GM21786 (cell line): ENCODE data around the gene ACTG1.
"Not testable (repeated sequence)": the region's sequence is repeated elsewhere in the genome, so short reads cannot be mapped to it uniquely, and the experiment has no call there.

ENCODE experiments used
- ATAC-seq: cut with Tn5 transposase; IDR thresholded peaks from one replicate; pipeline ENCODE4 v1.9.1; 2021; ENCODE audit not compliant: unreplicated experiment

Gene ACTG1

GRCh38 chr17:81533339-81534141 is 20.9 kb upstream of the ACTG1 start:
- ATAC-seq, result no peak

DNA sequence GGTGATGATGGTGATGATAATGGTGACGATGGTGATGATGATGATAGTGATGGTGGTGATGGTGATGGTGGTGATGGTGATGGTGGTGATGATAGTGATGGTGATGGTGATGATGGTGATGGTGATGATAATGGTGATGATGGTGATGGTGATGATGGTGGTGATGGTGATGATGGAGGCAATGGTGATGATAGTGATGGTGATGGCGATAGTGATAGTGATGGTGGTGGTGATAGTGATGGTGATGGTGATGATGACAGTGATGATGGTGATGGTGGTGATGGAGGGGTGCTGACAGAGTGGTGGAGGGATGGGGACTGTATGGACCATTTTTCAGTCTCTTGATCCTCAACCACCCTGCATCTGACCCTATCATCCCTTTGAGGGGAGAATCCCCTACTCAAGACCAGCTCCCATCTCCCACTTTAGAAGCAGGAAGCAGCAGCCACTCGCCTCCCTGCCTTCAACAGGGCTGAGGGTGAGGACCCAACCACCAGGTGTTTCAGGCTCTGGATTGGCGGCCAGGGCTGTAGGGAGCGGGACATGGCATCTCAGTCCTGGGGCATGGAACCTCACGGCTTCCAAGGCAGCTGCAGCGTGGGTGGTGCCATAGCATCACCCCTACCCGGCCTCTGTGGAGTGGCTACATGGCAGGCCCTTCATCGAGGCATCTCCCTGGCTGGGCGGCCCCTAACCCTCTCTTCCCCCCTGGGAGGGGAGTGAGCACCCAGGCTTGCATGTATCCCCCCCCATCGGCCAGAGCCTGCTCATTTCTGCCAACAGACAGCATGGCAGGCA is 20.1 kb upstream of the ACTG1 start:
- ATAC-seq, result no peak

DNA sequence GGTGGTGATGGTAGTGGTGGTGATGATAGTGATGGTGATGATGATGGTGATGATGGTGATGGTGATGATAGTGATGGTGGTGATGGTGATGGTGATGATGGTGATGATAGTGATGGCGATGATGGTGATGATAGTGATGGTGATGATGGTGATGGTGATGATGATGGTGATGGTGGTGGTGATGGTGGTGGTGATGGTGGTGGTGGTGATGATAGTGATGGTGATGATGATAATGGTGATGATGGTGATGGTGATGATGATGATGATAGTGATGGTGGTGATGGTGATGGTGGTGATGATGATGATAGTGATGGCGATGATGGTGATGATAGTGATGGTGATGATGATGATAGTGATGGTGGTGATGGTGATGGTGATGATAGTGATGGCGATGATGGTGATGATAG is 19.4 kb upstream of the ACTG1 start:
- ATAC-seq, result not testable (repeated sequence)

- not testable (repeated sequence) for ATAC-seq
Observed at GRCh38 chr17:81531013-81531412, 18.4 kb upstream of the ACTG1 start.

DNA sequence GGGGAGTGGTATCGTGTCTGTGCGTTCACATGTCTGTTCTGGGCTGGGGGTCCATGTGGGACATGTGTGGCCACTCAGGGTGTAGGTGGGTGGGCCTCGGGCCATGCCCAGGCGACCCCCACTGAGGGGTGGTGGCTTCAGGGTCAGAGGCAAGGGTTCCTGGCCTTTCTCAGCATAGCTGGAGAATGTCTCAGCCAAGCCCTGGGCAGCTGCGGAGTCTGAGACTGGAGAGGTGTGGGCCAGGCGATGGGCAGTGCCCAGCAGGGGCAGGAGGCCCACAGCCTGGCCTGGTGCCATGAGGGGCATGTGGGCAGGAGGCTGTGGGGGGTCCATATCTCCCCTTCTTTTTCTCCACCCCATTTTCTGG is 16.8 kb upstream of the ACTG1 start:
- ATAC-seq, result no peak

- ATAC-seq, result no peak
Observed at GRCh38 chr17:81528651-81529436, 16.2 kb upstream of the ACTG1 start.

DNA sequence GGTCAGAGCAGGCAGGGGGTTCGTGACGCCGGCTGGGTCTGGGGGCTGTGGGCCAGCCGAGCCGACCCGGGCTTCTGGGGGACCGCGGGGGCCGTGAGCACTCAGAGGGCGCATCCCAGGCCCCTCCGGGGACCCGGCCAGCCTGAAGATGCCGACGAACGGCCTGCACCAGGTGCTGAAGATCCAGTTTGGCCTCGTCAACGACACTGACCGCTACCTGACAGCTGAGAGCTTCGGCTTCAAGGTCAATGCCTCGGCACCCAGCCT is 15.7 kb upstream of the ACTG1 start:
- no peak for ATAC-seq

DNA sequence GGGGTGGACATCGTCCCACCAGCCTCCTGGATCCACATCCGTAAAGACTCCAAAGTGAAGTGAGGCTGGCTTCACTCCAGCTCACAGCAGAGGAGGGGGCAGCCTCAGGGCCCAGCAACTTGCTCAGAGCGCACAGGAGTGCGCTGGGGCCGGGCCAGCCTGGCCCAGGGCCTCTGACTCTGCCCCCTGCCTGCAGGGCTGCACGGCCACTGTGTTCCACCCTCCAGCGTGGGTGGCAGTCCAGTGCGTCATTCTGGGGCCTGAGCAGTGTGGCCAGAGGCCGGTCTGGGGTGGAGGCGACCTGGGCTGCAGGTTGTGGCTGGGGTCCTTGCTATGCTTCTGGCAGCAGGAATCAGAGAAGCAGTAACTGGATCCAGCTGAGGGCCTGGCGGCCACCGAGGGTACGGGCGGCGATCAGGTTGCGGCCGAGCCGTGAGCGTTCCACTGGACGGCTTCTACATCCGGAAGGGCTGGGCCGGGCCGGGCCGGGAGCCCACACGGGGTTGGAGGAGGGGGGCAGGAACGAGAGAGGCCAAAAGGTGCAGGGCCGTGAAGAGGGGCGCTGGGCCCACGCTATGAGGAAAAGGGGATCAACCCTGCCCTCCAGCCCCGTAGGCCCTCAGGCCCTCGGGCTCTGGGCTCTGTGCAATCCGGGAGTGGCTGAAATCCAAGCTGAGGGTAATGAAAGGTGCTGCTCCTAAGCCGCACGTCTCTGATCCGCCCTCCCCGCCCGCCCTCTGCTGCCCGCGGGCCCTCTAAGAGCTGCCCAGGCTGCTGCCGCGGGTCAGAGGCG is 15.2 kb upstream of the ACTG1 start, which contains the start of gene FSCN2:
TSS of gene FSCN2 (plus strand) at position 787 of the 793 bp plus-strand sequence. CDS start 155 bp downstream, outside the sequence.
- ATAC-seq, result no peak

DNA sequence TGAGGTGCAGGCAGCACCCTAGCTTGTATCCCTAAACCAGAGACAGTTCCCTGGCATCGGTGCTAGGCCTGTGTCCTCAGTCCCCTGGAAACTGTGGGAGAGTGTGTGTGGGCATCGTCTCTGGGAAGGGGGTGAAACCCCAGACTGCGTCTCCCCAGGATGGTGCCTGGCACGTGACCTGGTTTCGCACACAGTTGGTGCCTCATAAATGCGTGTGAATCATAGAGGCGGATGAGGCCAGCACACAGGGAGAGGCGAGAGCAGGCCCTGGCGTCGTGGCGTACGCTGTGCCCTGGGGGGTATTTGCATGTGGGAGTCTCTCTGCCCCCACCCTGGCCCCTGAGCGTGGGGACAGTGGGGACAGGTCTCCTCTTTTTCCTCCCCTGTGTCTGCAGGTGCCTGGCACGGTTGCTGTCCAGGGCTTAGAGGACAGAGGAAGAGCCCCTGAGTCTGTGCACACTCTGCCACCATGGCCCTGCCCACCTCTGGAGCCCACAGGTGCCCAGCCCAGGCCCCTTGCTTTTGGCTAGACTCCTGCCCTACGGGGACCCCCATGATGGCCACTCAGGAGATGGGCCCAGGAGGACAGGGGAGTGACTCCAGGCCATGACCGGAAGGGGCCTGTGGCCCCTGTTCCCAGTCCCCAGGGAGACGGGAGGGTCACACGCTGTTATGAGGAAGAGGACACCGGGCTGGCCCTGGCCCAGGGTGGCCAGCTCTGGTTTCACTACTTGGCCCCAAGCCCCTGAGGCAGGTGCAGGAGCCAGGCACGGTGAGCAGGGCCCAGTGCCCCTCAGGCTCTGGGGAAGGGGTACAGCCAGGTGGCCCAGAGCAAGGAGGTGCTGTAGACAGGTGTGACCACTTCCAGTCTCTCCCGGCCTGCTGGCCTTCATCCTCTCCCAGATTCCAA is 14.3 kb upstream of the ACTG1 start:
- no peak for ATAC-seq

GRCh38 chr17:81524865-81525159 is 12.2 kb upstream of the ACTG1 start:
- ATAC-seq, result no peak

GRCh38 chr17:81524039-81524864 is 11.7 kb upstream of the ACTG1 start:
- no peak for ATAC-seq

DNA sequence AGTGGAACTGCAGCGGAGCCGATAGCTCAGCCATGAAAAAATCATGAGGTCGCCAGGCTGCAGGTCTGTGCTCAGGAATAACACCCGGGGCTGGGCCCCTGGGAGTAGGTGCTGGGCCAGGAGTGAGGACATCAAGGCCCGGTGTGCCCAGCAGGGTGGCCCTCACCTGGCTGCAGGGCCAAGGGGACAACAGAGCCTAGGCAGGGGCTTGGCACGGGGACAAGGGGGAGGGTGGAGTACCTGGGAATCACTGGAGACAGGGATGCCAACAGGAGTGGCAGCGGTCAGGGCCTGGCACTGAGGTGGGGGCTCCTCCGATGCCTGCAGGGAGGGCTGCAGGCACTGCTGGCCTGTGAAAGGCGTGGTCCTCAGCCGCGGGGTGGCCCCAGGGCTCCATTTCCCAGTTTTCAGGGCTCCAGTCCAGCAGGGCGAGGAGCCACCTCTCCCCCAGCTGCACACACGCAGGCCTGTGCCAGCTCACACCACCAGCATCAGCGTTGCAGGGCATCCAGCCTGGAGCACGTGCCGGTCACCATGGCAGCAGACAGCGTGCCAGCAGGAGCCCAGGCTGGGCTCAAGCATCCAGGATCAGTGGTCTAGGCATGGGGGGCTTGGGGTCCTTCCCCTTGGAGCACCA is 10.9 kb upstream of the ACTG1 start:
- no peak for ATAC-seq

DNA sequence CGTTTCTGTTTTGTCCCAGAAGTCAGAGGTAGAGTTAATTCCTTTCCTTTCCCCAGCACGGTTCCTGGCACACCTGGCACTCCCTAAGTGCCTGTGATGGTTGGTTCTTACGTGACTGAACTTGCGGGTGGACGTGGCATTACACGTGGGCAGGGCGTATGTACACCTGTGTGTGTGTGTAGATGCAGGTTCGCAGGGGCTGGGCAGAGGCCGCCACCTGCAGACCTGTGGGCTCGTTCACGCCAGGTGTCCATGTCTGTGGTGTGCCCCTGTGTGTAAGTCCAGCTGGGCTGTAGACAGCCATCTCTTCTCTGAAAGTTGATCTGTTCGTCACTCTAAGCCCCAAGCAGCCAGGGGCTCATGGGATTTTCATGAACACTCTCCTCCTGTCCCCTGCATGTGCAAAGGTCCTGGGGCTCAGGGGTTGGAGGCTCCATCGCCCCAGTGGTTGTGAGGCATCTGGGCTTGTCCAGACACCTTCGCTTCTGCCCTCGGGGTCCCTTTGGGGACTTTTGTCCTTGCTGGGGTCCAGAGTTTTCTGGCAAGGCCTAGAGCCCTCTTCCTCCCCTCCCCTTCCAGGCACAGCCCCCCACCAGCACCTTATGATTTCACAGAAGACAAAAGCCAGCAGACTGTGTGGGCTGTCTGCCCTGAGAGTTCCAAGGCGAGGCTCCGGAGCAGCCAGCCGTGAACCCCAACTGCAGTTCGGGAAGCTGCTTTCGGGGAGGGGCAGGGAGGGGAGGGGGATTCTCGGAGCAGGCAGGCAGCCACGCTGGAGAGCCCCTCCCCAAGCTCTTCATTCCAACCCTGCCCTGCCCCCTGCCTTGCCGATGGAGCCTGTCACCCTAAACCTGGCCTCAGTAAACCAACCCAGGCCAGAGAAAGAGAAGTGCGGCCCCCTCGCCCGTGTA is 10.1 kb upstream of the ACTG1 start:
- ATAC-seq, result no peak

DNA sequence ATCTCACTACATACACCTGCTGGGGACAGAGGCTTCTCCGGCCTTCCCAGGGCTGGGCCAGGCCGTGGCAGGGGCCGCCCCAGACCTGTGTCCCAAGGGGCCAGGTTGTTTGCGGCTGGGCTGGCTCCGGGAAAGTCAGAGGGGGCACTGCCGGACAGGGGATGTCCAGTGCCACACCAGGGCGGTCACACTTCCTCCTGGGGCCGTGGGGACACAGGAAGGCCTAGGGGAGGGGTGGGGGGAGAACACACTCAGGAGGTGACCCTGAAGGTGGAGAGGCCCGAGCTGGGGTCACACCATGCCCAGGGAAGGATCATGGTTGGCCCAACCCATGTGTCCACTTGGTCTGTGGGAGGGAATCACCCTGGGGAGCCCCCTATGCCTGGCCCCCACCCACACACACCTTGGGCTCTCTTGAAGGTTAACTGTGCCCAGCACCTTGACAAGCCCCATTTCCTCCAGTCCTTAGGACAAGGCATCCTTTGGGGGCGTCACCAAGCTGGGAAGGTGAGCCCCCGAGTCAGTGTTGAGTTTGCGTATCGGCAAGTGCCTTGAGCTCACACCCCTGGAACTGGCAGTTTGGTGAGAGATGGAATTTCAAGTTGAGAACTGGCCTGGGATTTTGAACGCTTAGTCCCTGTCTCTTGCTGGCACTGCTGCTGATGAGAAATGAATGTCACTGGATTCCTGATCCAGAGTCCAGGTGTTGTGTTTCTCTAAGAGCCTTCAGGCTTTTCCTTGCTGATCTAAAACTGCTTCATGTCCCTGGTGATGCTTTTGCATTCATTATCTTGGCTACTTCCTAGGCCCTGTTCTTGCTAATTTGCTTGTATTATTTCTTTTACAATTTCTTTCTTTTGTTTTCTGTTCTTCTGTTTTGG is 7.7 kb upstream of the ACTG1 start:
- ATAC-seq, result no peak

DNA sequence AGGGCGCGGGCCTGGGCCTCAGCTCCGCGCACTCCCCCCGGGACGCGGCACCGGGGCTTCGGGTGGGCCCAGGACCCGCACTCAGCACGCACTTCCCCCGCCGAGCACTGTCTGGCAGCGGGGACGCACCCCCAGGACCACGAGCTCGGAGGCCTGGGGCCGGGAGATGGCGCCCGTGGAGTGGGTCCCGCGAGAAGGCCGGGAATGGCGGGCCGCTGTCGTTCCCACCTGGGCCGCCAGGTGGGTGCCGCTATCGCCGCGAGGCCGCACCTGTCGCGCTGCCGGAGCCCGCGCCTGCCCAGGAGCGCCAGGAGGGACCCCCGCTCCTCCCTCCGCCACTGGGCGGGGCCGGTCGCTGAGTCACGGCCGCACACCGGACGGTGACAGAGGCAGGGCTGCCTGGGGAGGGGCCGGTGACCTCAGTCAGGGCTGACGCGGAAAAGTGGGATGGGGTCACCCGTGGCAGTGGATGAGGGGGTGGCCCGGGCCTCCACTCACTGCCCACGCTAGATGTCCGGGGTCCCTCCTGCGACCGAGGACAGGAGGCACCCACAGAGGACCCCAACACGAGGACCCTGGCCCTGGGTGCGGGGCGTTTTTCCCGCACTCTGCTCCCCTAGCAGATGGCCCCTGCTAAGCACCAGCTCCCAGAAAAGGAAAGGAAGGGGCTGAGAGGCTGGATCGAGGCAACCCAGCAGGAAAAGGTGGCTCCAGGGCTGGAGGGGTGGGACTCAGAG is 6.9 kb upstream of the ACTG1 start:
- no peak for ATAC-seq

- ATAC-seq, result no peak
Observed at GRCh38 chr17:81518785-81519283, 6.2 kb upstream of the ACTG1 start.
